Measurements from ENCODE around the gene SPZ1.

Gene SPZ1

DNA sequence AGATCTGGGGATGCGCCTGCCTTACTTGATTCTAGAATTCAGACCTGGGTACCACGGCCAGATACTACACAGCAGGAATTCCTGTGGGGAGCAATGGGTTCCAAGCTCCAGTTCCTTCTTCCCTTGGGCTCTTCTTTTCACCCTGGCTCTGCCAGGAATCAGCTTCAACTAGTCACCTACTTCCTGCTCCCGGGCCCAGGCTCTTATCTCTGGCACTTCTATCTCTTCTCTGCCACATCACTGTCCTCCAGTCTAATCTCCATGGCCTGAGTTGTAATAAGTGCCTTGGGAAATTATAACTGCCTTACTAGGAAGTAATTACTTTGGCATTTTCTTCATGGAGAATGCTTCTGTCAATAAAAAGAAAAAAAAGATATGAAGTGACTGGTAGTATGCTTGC lies 37.7 kb upstream of the SPZ1 start:
- Histone ChIP-seq H3K27me3 (ENCODE audit: insufficient read depth, low read depth) (no peaks in the 10 kb centered on the region), H3K36me3 (ENCODE audit: insufficient read depth) (no peaks in the 10 kb centered on the region), H4K20me1 (ENCODE audit: insufficient read depth) (no peaks in the 10 kb centered on the region), H2AFZ (ENCODE audit: low read depth) (no peak overlapping the region), H3K4me2 (no peak overlapping the region), H3K9ac (no peak overlapping the region), H3K79me2 (ENCODE audit: insufficient read depth, low read depth) (no peaks in the 10 kb centered on the region), H3K4me3 (IDR thresholded peaks at IDR 0.05; ENCODE audit: insufficient read depth, low read depth, low read length) (no peak overlapping the region), H3K4me1 (ENCODE audit: low read depth, poor library complexity, severe bottlenecking) (no peaks in the 10 kb centered on the region), H3K27ac (no peak overlapping the region)
- TF ChIP-seq, protein P1, sequence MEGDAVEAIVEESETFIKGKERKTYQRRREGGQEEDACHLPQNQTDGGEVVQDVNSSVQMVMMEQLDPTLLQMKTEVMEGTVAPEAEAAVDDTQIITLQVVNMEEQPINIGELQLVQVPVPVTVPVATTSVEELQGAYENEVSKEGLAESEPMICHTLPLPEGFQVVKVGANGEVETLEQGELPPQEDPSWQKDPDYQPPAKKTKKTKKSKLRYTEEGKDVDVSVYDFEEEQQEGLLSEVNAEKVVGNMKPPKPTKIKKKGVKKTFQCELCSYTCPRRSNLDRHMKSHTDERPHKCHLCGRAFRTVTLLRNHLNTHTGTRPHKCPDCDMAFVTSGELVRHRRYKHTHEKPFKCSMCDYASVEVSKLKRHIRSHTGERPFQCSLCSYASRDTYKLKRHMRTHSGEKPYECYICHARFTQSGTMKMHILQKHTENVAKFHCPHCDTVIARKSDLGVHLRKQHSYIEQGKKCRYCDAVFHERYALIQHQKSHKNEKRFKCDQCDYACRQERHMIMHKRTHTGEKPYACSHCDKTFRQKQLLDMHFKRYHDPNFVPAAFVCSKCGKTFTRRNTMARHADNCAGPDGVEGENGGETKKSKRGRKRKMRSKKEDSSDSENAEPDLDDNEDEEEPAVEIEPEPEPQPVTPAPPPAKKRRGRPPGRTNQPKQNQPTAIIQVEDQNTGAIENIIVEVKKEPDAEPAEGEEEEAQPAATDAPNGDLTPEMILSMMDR (conservative IDR thresholded peaks at IDR 0.05; ENCODE audit: low read depth, low read length), result no peak

DNA sequence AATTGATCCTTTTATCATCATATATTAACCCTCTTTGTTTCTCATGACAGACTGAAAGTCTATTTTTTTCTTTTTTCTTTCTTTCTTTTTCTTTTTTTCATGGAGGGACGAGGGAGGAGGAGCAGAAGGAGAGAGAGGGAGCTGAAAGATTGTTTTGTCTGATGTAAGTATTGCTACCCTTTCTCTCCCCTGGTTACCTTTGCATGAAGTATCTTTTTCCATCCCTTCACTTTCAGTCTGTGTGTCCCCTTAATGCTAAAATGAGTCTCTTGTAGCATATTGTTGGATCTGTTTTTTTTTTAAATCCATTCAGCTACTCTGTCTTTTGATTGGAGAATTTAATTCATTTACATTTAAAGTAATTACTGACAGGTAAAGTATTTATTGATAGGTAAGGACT lies 36.4 kb upstream of the SPZ1 start:
- Histone ChIP-seq H3K4me3 (IDR thresholded peaks at IDR 0.05; ENCODE audit: insufficient read depth, low read depth, low read length) (no peak overlapping the region), H4K20me1 (ENCODE audit: insufficient read depth) (no peaks in the 10 kb centered on the region)
- TF ChIP-seq, protein P1 (conservative IDR thresholded peaks at IDR 0.05; ENCODE audit: low read depth, low read length), result no peak

DNA sequence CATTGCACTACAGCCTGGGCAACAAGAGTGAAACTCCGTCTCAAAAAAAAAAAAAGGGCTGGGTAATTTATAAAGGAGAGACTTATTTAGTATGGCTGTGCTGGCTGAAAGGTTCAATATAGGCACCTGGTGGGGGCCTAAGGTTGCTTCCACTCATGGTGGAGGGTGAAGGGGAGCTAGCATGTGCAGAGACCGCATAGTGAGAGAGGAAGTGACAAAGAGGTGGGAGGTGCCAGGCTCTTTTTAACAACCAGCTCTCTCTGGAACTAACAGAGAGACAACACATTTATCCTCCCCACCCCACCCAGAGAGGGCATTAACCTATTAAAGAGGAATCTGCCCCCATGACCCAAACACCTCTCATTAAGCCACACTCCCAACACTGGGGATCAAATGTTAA lies 35.1 kb upstream of the SPZ1 start:
- no peaks in the 10 kb centered on the region for H3K27me3 ChIP-seq (ENCODE audit: insufficient read depth, low read depth)
- no peaks in the 10 kb centered on the region for H3K79me2 ChIP-seq (ENCODE audit: insufficient read depth, low read depth)
- H2AFZ ChIP-seq (ENCODE audit: low read depth), result no peak overlapping the region
- H3K4me1 ChIP-seq (ENCODE audit: low read depth, poor library complexity, severe bottlenecking), result no peaks in the 10 kb centered on the region
- H3K4me2 ChIP-seq, result no peak overlapping the region
- H3K36me3 ChIP-seq (ENCODE audit: insufficient read depth), result no peaks in the 10 kb centered on the region
- H3K4me3 ChIP-seq (IDR thresholded peaks at IDR 0.05; ENCODE audit: insufficient read depth, low read depth, low read length), result no peak overlapping the region
- H3K27ac ChIP-seq, result no peak overlapping the region
- no peak overlapping the region for H3K9ac ChIP-seq
- TF ChIP-seq, protein P1 (conservative IDR thresholded peaks at IDR 0.05; ENCODE audit: low read depth, low read length), result no peak
- no peaks in the 10 kb centered on the region for H4K20me1 ChIP-seq (ENCODE audit: insufficient read depth)

More for the DNA sequence above, 36.4 kb upstream of the SPZ1 start:
- H2AFZ ChIP-seq (ENCODE audit: low read depth), result no peak overlapping the region
- no peak overlapping the region for H3K9ac ChIP-seq
- no peak overlapping the region for H3K27ac ChIP-seq
- no peaks in the 10 kb centered on the region for H3K36me3 ChIP-seq (ENCODE audit: insufficient read depth)
- H3K4me2 ChIP-seq, result no peak overlapping the region
- H3K4me1 ChIP-seq (ENCODE audit: low read depth, poor library complexity, severe bottlenecking), result no peaks in the 10 kb centered on the region
- no peaks in the 10 kb centered on the region for H3K27me3 ChIP-seq (ENCODE audit: insufficient read depth, low read depth)
- H3K79me2 ChIP-seq (ENCODE audit: insufficient read depth, low read depth), result no peaks in the 10 kb centered on the region

DNA sequence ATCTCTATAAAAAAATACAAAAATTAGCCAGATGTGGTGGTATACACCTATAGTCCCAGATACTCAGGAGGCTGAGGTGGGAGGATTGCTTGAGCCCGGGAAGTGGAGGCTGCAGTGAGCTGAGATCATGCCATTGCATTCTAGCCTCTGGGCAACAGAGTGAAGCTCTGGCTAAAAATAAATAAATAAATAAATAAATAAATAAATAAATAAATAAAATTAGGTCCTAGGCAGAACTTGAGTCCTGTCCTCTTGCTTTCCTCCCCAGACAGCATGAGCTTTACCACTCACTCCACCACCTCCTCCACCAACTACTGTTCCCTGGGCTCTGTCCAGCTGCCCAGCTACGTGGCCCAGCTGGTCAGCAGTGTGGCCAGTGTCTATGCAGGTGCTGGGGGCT lies 31.6 kb upstream of the SPZ1 start:
- no peak overlapping the region for H3K27ac ChIP-seq
- TF ChIP-seq, protein P1 (conservative IDR thresholded peaks at IDR 0.05; ENCODE audit: low read depth, low read length), result no peak
- no peaks in the 10 kb centered on the region for H3K27me3 ChIP-seq (ENCODE audit: insufficient read depth, low read depth)
- H3K4me3 ChIP-seq (IDR thresholded peaks at IDR 0.05; ENCODE audit: insufficient read depth, low read depth, low read length), result no peak overlapping the region
- no peaks in the 10 kb centered on the region for H4K20me1 ChIP-seq (ENCODE audit: insufficient read depth)
- no peak overlapping the region for H2AFZ ChIP-seq (ENCODE audit: low read depth)
- H3K9ac ChIP-seq, result no peak overlapping the region
- H3K79me2 ChIP-seq (ENCODE audit: insufficient read depth, low read depth), result no peaks in the 10 kb centered on the region
- H3K36me3 ChIP-seq (ENCODE audit: insufficient read depth), result no peaks in the 10 kb centered on the region
- H3K4me1 ChIP-seq (ENCODE audit: low read depth, poor library complexity, severe bottlenecking), result no peaks in the 10 kb centered on the region
- H3K4me2 ChIP-seq, result no peak overlapping the region

Data from KMS-11 (cell line).